H1 (cell line): ENCODE results near the gene NOSIP. TPM values are rescaled to one million over a fixed set of nuclear protein-coding genes. Genes with fewer than 3 reads are reported as not detected.

Experiments
- CTCF ChIA-PET: fragments of 300-600 bp; sonication (Branson Sonifier 250); formaldehyde crosslinking; loops from one replicate; lab custom pipeline; 2021; ENCODE audit not compliant: partially characterized antibody; lab: Charles Lee
- POLR2A ChIA-PET: fragments of 300-600 bp; sonication (Branson Sonifier 250); formaldehyde crosslinking; loops from one replicate; lab custom pipeline; 2021; ENCODE audit warnings: inconsistent platforms; ENCODE audit not compliant: partially characterized antibody; lab: Charles Lee
- DNase-seq, 2 experiments: peaks; one replicate each; pipeline versions ENCODE4 v3.0.0 to v3.0.0-alpha.2; 2010 to 2022; ENCODE audit warnings: low spot score in 2 of 2, low read depth in 1 of 2, mixed read lengths in 1 of 2
- FAIRE-seq: peaks from 2 replicates; lab custom pipeline; 2011; peaks lifted over from hg19 to GRCh38; lab: Jason Lieb, UNC
- H2AFZ ChIP-seq: 2 replicates; pipeline ENCODE4 v1.8.1; 2012; ENCODE audit warnings: low read length, inconsistent platforms
- H2AK5ac ChIP-seq: 2 replicates; pipeline ENCODE4 v1.6.1; 2013; ENCODE audit warnings: low read depth, low read length
- H2BK120ac ChIP-seq: replicated peaks from 2 replicates; pipeline ENCODE3; 2013; ENCODE audit warnings: low read depth, low read length, inconsistent platforms
- H2BK12ac ChIP-seq: 2 replicates; pipeline ENCODE4 v1.6.1; 2013; ENCODE audit warnings: low read depth, low read length
- H2BK15ac ChIP-seq: 2 replicates; pipeline ENCODE4 v1.6.1; 2013; ENCODE audit warnings: low read length
- H2BK20ac ChIP-seq: 2 replicates; pipeline ENCODE4 v1.6.1; 2013; ENCODE audit warnings: low read length
- H2BK5ac ChIP-seq: 2 replicates; pipeline ENCODE4 v1.6.1; 2013; ENCODE audit warnings: low read depth, low read length
- H3K14ac ChIP-seq: 2 replicates; pipeline ENCODE4 v1.6.1; 2013; ENCODE audit warnings: inconsistent platforms; ENCODE audit not compliant: insufficient read length
- H3K18ac ChIP-seq: 2 replicates; pipeline ENCODE4 v1.6.1; 2013; ENCODE audit warnings: low read length; ENCODE audit errors: extremely low read depth
- H3K23ac ChIP-seq: 2 replicates; pipeline ENCODE4 v1.6.1; 2013; ENCODE audit warnings: inconsistent platforms; ENCODE audit not compliant: insufficient read length
- H3K23me2 ChIP-seq: 2 replicates; pipeline ENCODE4 v1.6.1; 2013; ENCODE audit warnings: low read depth, low read length
- H3K27ac ChIP-seq: 2 replicates; pipeline ENCODE4 v1.6.1; 2011; ENCODE audit warnings: low read depth, low read length, inconsistent platforms
- H3K27me3 ChIP-seq, 4 experiments: replicated peaks in 1 of 4; 1 replicate in 1 of 4; 2 replicates in 3 of 4; pipeline versions ENCODE4 v1.6.1 to v1.8.1; 2011 to 2013; ENCODE audit warnings: low read length in 3 of 4, mild to moderate bottlenecking in 3 of 4, inconsistent platforms in 2 of 4, mixed read lengths in 2 of 4, moderate library complexity in 1 of 4; ENCODE audit not compliant: control insufficient read depth in 3 of 4, insufficient read depth in 3 of 4; ENCODE audit errors: extremely low read depth in 1 of 4
- H3K36me3 ChIP-seq, 4 experiments: 2 replicates each; pipeline versions ENCODE4 v1.6.1 to v1.8.1; 2011 to 2013; ENCODE audit warnings: mild to moderate bottlenecking in 4 of 4, low read length in 3 of 4, moderate library complexity in 2 of 4, control low read depth in 1 of 4, inconsistent platforms in 1 of 4; ENCODE audit not compliant: insufficient read depth in 4 of 4, control insufficient read depth in 2 of 4
- H3K4ac ChIP-seq: replicated peaks from 2 replicates; pipeline ENCODE3; 2013; ENCODE audit warnings: low read length, low read depth, mixed read lengths, inconsistent platforms; ENCODE audit not compliant: insufficient read length
- H3K4me1 ChIP-seq, 4 experiments: replicated peaks in 1 of 4; 1 replicate in 1 of 4; 2 replicates in 3 of 4; pipeline versions ENCODE4 v1.6.1 to v1.8.1; 2011 to 2013; ENCODE audit warnings: low read length in 3 of 4, inconsistent platforms in 2 of 4, mixed read lengths in 1 of 4; ENCODE audit not compliant: insufficient read depth in 4 of 4, control insufficient read depth in 3 of 4
- H3K4me2 ChIP-seq, 2 experiments: 2 replicates each; pipeline versions ENCODE4 v1.6.1 to v1.8.1; 2011 to 2013; ENCODE audit warnings: low read depth in 2 of 2, low read length in 2 of 2, control low read depth in 1 of 2, inconsistent platforms in 1 of 2, mild to moderate bottlenecking in 1 of 2; ENCODE audit not compliant: insufficient read depth in 1 of 2
- H3K4me3 ChIP-seq, 4 experiments: fragments of 200-600, 300-600 bp in 1 of 4; sonication (generic), shearing (Covaris generic), sonication (Bioruptor Twin) in 1 of 4; 2 replicates each; pipeline versions ENCODE4 v1.5.1 to v1.8.1; 2011 to 2016; ENCODE audit warnings: low read length in 4 of 4, low read depth in 3 of 4, control low read depth in 2 of 4, inconsistent platforms in 2 of 4, mild to moderate bottlenecking in 2 of 4, mixed read lengths in 1 of 4, moderate library complexity in 1 of 4; ENCODE audit not compliant: insufficient read depth in 2 of 4; ENCODE audit errors: extremely low read depth in 1 of 4
- H3K56ac ChIP-seq: replicated peaks from 2 replicates; pipeline ENCODE3; 2013; ENCODE audit warnings: low read depth, mild to moderate bottlenecking, mixed read lengths, low read length, inconsistent platforms; ENCODE audit not compliant: insufficient read length
- H3K79me1 ChIP-seq: 2 replicates; pipeline ENCODE4 v1.6.1; 2013; ENCODE audit warnings: low read depth, low read length, control low read depth
- H3K79me2 ChIP-seq, 2 experiments: 2 replicates each; pipeline versions ENCODE4 v1.6.1 to v1.8.1; 2012 to 2013; ENCODE audit warnings: low read length in 2 of 2, mild to moderate bottlenecking in 2 of 2, inconsistent platforms in 1 of 2; ENCODE audit not compliant: insufficient read depth in 2 of 2, control insufficient read depth in 1 of 2
- H3K9ac ChIP-seq, 4 experiments: replicated peaks in 1 of 4; 1 replicate in 1 of 4; 2 replicates in 3 of 4; pipeline versions ENCODE4 v1.6.1 to v1.8.1; 2011 to 2013; ENCODE audit warnings: low read depth in 3 of 4, low read length in 3 of 4, control low read depth in 2 of 4, mild to moderate bottlenecking in 2 of 4, moderate library complexity in 2 of 4, inconsistent platforms in 1 of 4; ENCODE audit errors: extremely low read depth in 1 of 4
- H3K9me3 ChIP-seq, 2 experiments: 2 replicates each; pipeline versions ENCODE4 v1.6.1 to v1.8.1; 2012 to 2013; ENCODE audit warnings: mild to moderate bottlenecking in 2 of 2, moderate library complexity in 2 of 2, control low read depth in 1 of 2, inconsistent platforms in 1 of 2, low read depth in 1 of 2, low read length in 1 of 2, mixed read lengths in 1 of 2; ENCODE audit not compliant: insufficient read depth in 2 of 2
- H4K20me1 ChIP-seq, 2 experiments: replicated peaks in 1 of 2; 2 replicates each; pipeline versions ENCODE3 to v1.8.1; 2011 to 2013; ENCODE audit warnings: inconsistent platforms in 2 of 2, low read length in 2 of 2, mild to moderate bottlenecking in 1 of 2; ENCODE audit not compliant: insufficient read depth in 2 of 2, control insufficient read depth in 1 of 2
- H4K5ac ChIP-seq: 2 replicates; pipeline ENCODE4 v1.6.1; 2013; ENCODE audit warnings: low read length, low read depth, mixed read lengths, inconsistent platforms; ENCODE audit not compliant: insufficient read length
- H4K8ac ChIP-seq: 2 replicates; pipeline ENCODE4 v1.8.0; 2013; ENCODE audit warnings: mild to moderate bottlenecking, moderate library complexity, low read length, inconsistent platforms; ENCODE audit not compliant: insufficient read depth; ENCODE audit errors: extremely low read depth
- H4K91ac ChIP-seq: replicated peaks from 2 replicates; pipeline ENCODE3; 2013; ENCODE audit warnings: low read length, mixed read lengths, inconsistent platforms; ENCODE audit not compliant: insufficient read length
- EGR1 ChIP-seq: IDR thresholded peaks from 2 replicates; pipeline ENCODE4 v1.6.1; 2011; ENCODE audit warnings: low read depth, low read length, borderline replicate concordance
- EZH2 ChIP-seq: fragments of 200-600 bp; sonication (generic); IDR thresholded peaks from 2 replicates; pipeline ENCODE4 v1.7.1; 2012; ENCODE audit warnings: low read depth, mild to moderate bottlenecking, moderate library complexity, low read length, inconsistent platforms; ENCODE audit not compliant: severe bottlenecking
- HDAC6 ChIP-seq: IDR thresholded peaks from one replicate; pipeline ENCODE4 v1.7.1; 2012; ENCODE audit warnings: low read depth, mild to moderate bottlenecking, inconsistent platforms, low read length, moderate library complexity
- KDM4A ChIP-seq: IDR thresholded peaks from one replicate; pipeline ENCODE4 v1.7.1; 2012; ENCODE audit warnings: low read depth, mild to moderate bottlenecking, moderate library complexity, low read length, inconsistent platforms; ENCODE audit not compliant: severe bottlenecking
- POLR2AphosphoS5 ChIP-seq: IDR thresholded peaks from 2 replicates; pipeline ENCODE4 v1.6.1; 2011; ENCODE audit warnings: low read depth, low read length
- SAP30 ChIP-seq: fragments of 300-600 bp; sonication (generic); IDR thresholded peaks from 2 replicates; pipeline ENCODE4 v1.7.1; 2012; ENCODE audit warnings: low read length, moderate library complexity, mild to moderate bottlenecking, inconsistent platforms; ENCODE audit not compliant: insufficient read depth, insufficient replicate concordance
- SP1 ChIP-seq: IDR thresholded peaks from 2 replicates; pipeline ENCODE4 v1.6.1; 2011; ENCODE audit warnings: low read depth, low read length
- SRF ChIP-seq: IDR thresholded peaks from 2 replicates; pipeline ENCODE4 v1.6.1; 2011; ENCODE audit warnings: mild to moderate bottlenecking, low read depth, low read length, moderate library complexity
- TAF7 ChIP-seq: optimal IDR thresholded peaks from 2 replicates; pipeline ENCODE3; 2011; ENCODE audit warnings: low read depth, mild to moderate bottlenecking, inconsistent platforms, low read length, moderate library complexity, borderline replicate concordance
- WGBS, 2 experiments: shearing (Covaris generic) in 1 of 2; methylation state at CpG; one replicate each; pipeline versions ENCODE4 v1.1.6 to v1.1.7; 2013 to 2015; ENCODE audit warnings: low lambda C conversion rate in 2 of 2, mixed read lengths in 2 of 2, inconsistent platforms in 1 of 2, low coverage in 1 of 2, missing lambda C conversion rate in 1 of 2; ENCODE audit not compliant: insufficient replicate concordance in 2 of 2, insufficient coverage in 1 of 2, insufficient read length in 1 of 2; ENCODE audit errors: extremely low coverage in 1 of 2, missing lambda C conversion rate in 1 of 2; 5-methylcytosine and 5-hydroxymethylcytosine counted together
- polyA plus RNA-seq, 7 experiments: library from polyadenylated mRNA; depleted of rRNA in 3 of 7; stranded (reverse) in 5 of 7; unstranded in 2 of 7; fragments of >200 nt in 5 of 7; fragments of 200-250 nt in 2 of 7; gene quantifications; 1 replicate in 5 of 7; 2 replicates in 1 of 7; 4 replicates in 1 of 7; pipeline versions ENCODE4 v1.2.1 to v1.2.3, GENCODE V29; 2011 to 2013; ENCODE audit warnings: missing spikeins in 2 of 7, mixed read lengths in 2 of 7
- total RNA-seq: library from RNA; stranded (reverse); fragmentation: NEBNext Ultra II Directional; extraction: Animal tissue kit (Norgen Biotek cat#: 25700); gene quantifications from 2 replicates; pipeline ENCODE4 v1.2.1, GENCODE V29; 2021
- TF ChIP-seq, protein P1 (sequence below): IDR thresholded peaks from 2 replicates; pipeline ENCODE4 v1.6.1; 2011; ENCODE audit warnings: low read depth, mild to moderate bottlenecking, low read length; ENCODE audit not compliant: insufficient read depth

The NOSIP gene
- total and polyA plus RNA-seq, 2 of the 8 experiments (the other 6 are each of a cell fraction or from before 2014, with no cell fraction given) = 85.1 to 192 TPM

DNA sequence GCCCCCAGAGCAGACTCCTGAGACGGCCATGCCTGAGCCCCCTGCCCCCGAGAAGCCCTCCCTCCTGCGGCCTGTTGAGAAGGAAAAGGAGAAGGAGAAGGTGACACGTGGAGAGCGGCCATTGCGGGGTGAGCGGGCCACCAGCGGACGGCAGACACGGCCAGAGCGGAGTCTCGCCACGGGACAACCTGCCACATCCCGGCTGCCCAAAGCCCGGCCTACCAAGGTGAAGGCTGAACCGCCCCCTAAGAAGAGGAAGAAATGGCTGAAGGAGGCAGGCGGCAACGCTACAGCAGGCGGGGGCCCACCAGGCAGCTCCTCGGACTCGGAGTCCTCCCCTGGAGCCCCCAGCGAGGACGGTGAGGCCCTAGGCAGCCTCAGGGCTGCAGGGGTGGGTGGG is 35.5 kb upstream of the NOSIP start:
- H3K9ac ChIP-seq = no peak overlapping the region
- H3K79me2 ChIP-seq = peaks cover 0 to 27% of the 10 kb centered on the region in 2 experiments; a peak in 2 of 4 replicates
- no peak overlapping the region for H2BK15ac ChIP-seq
- ChIA-PET POLR2A (interaction anchor here (0.7 to 50.7 kb wide), 4 partner anchors 8 to 86 kb away, joined by 3 to 840 read pairs (median 422); partner anchors contain the start of genes PRR12, RRAS and SCAF1), CTCF (interaction anchor here (0.6 to 1.8 kb wide), 4 partner anchors 20 to 102 kb away, joined by 3 to 6 read pairs (median 4); no protein-coding TSS in a partner anchor)
- H4K5ac ChIP-seq = no peak overlapping the region
- no peak overlapping the region for H3K4me3 ChIP-seq
- no peak overlapping the region for H3K18ac ChIP-seq
- no peak overlapping the region for H2AFZ ChIP-seq
- H2BK120ac ChIP-seq = no peak overlapping the region
- no peak overlapping the region for H3K4ac ChIP-seq
- FAIRE-seq (no peak), DNase-seq (no peak)
- peaks cover 17 to 62% (median 39%) of the 10 kb centered on the region in 4 experiments for H3K36me3 ChIP-seq
- H2BK20ac ChIP-seq = no peak overlapping the region
- H3K4me1 ChIP-seq = no peaks in the 10 kb centered on the region
- WGBS, 2 experiments = 94% methylated on average over 16 of the region's 23 CpGs; no CpG with 5 or more reads in 1 of the 2 experiments
- no peaks in the 10 kb centered on the region for H3K27me3 ChIP-seq
- H2BK5ac ChIP-seq = no peak overlapping the region
- H3K56ac ChIP-seq = no peak overlapping the region
- no peak overlapping the region; the same call in 1 of the 2 replicates for H4K8ac ChIP-seq
- H3K9me3 ChIP-seq = no peaks in the 10 kb centered on the region
- H4K91ac ChIP-seq = no peak overlapping the region
- H4K20me1 ChIP-seq = peaks cover 12 to 21% of the 10 kb centered on the region in 2 experiments
- H3K79me1 ChIP-seq = peaks cover 11% of the 10 kb centered on the region
- H3K23me2 ChIP-seq = no peaks in the 10 kb centered on the region
- H3K23ac ChIP-seq = no peak overlapping the region
- no peak overlapping the region for H3K27ac ChIP-seq
- H2AK5ac ChIP-seq = no peak overlapping the region
- H3K4me2 ChIP-seq = no peak overlapping the region
- no peak overlapping the region for H2BK12ac ChIP-seq
- H3K14ac ChIP-seq = no peak overlapping the region
- TF ChIP-seq POLR2AphosphoS5 (no peak), EZH2 (no peak), EGR1 (no peak), HDAC6 (no peak), SP1 (no peak), KDM4A (no peak), TAF7 (no peak), SRF (no peak), SAP30 (no peak)
- TF ChIP-seq, protein P1, sequence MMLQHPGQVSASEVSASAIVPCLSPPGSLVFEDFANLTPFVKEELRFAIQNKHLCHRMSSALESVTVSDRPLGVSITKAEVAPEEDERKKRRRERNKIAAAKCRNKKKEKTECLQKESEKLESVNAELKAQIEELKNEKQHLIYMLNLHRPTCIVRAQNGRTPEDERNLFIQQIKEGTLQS = no peak
